OCI-LY7 (cell line): ENCODE measurements around the gene SMURF1. TPM values are rescaled to one million over a fixed set of nuclear protein-coding genes. Genes with fewer than 3 reads are reported as not detected.

Experiments used
- BruUV-seq: library from RNA; stranded (reverse); fragments of 400-500 nt; replicated peaks from 2 replicates; lab custom pipeline; 2021; lab: Mats Ljungman, UMichigan
- CTCF ChIA-PET: fragments of 300-600 bp; sonication (Branson Sonifier 250); formaldehyde crosslinking; loops from one replicate; lab custom pipeline; 2022; ENCODE audit warnings: antibody characterized with exemption; ENCODE audit not compliant: unreplicated experiment; lab: Charles Lee
- POLR2A ChIA-PET: fragments of 300-600 bp; sonication (Branson Sonifier 250); formaldehyde crosslinking; loops from one replicate; lab custom pipeline; 2022; ENCODE audit warnings: antibody characterized with exemption; lab: Charles Lee
- DNase-seq: peaks from one replicate; pipeline ENCODE4 v3.0.0-alpha.2; 2015; ENCODE audit warnings: low spot score
- H2AFZ ChIP-seq: fragments of 200-600 bp; sonication (generic), shearing (Covaris generic); 2 replicates; pipeline ENCODE4 v1.6.1; 2014; ENCODE audit warnings: mild to moderate bottlenecking, antibody characterized with exemption, low read length, moderate library complexity
- H3K27ac ChIP-seq: fragments of 200-600 bp; sonication (generic); 2 replicates; pipeline ENCODE4 v1.5.1; 2014; ENCODE audit warnings: mixed run types, low read depth, mild to moderate bottlenecking, moderate library complexity, low read length, inconsistent platforms; ENCODE audit not compliant: poor library complexity, severe bottlenecking
- H3K36me3 ChIP-seq: fragments of 200-600 bp; sonication (generic); 2 replicates; pipeline ENCODE4 v1.6.1; 2014; ENCODE audit warnings: mild to moderate bottlenecking, antibody characterized with exemption, low read length, moderate library complexity, mixed read lengths; ENCODE audit not compliant: insufficient read depth
- H3K4me1 ChIP-seq: fragments of 200-600 bp; sonication (generic); 2 replicates; pipeline ENCODE4 v1.5.1; 2014; ENCODE audit warnings: mild to moderate bottlenecking, low read length; ENCODE audit not compliant: insufficient read depth, poor library complexity, severe bottlenecking
- H3K4me2 ChIP-seq: fragments of 200-600 bp; sonication (generic); 2 replicates; pipeline ENCODE4 v1.6.1; 2014; ENCODE audit warnings: mild to moderate bottlenecking, low read length
- H3K4me3 ChIP-seq: fragments of 200-600 bp; sonication (generic); 2 replicates; pipeline ENCODE4 v1.5.1; 2014; ENCODE audit warnings: mild to moderate bottlenecking, low read depth, low read length; ENCODE audit not compliant: poor library complexity, severe bottlenecking
- H3K79me2 ChIP-seq: fragments of 200-600 bp; sonication (generic); 2 replicates; pipeline ENCODE4 v1.6.1; 2016; ENCODE audit warnings: low read depth, mild to moderate bottlenecking, low read length, moderate library complexity, mixed read lengths; ENCODE audit not compliant: insufficient read depth
- H3K9me2 ChIP-seq: fragments of 200-600 bp; sonication (generic); 2 replicates; pipeline ENCODE4 v1.6.1; 2016; ENCODE audit warnings: mild to moderate bottlenecking, low read length, mixed read lengths; ENCODE audit not compliant: insufficient read depth
- H3K9me3 ChIP-seq: fragments of 200-600 bp; sonication (generic); 2 replicates; pipeline ENCODE4 v1.6.1; 2014; ENCODE audit warnings: mild to moderate bottlenecking, mixed run types, low read length, mixed read lengths
- H4K20me1 ChIP-seq: fragments of 200-600 bp; sonication (generic); 2 replicates; pipeline ENCODE4 v1.6.1; 2014; ENCODE audit warnings: mild to moderate bottlenecking, antibody characterized with exemption, low read length, moderate library complexity, mixed read lengths; ENCODE audit not compliant: insufficient read depth
- CTCF ChIP-seq: fragments of 200-600 bp; sonication (generic); conservative IDR thresholded peaks from 2 replicates; pipeline ENCODE4 v1.5.1; 2014; ENCODE audit warnings: mild to moderate bottlenecking, antibody characterized with exemption, low read length, moderate library complexity, mixed read lengths
- EZH2phosphoT487 ChIP-seq: fragments of 200-600 bp; sonication (generic); IDR thresholded peaks from 2 replicates; pipeline ENCODE4 v1.6.1; 2018; ENCODE audit warnings: low read depth, borderline replicate concordance, mild to moderate bottlenecking, mixed run types, antibody characterized with exemption, low read length, moderate library complexity, mixed read lengths
- intact Hi-C: fragments of 100-400 bp; cut with micrococcal nuclease; formaldehyde crosslinking; loops from one replicate; pipeline ENCODE4 v1.10.0; 2022; ENCODE audit not compliant: unreplicated experiment
- total RNA-seq, 2 experiments: library from RNA; depleted of rRNA in 1 of 2; stranded (reverse); fragments of >200 nt in 1 of 2; shearing (Covaris generic) in 1 of 2; gene quantifications; 2 replicates each; pipeline ENCODE4 v1.2.3, GENCODE V29; 2014 to 2022

The SMURF1 gene
- total RNA-seq, 2 experiments from 2014 or later = 11.5 to 17.8 TPM

- H3K4me2 ChIP-seq = no peak overlapping the region
- H3K36me3 ChIP-seq = no peaks in the 10 kb centered on the region
- CTCF ChIA-PET = no interaction called here
- H4K20me1 ChIP-seq = no peaks in the 10 kb centered on the region
- H3K79me2 ChIP-seq = no peaks in the 10 kb centered on the region
- BruUV-seq = no TSS peak
- H3K9me3 ChIP-seq = no peaks in the 10 kb centered on the region
- H3K4me1 ChIP-seq = no peaks in the 10 kb centered on the region
- no peak overlapping the region for H2AFZ ChIP-seq
- DNase-seq = no peak
- H3K4me3 ChIP-seq = no peak overlapping the region
- H3K9me2 ChIP-seq = no peaks in the 10 kb centered on the region
- no peak for TF ChIP-seq EZH2phosphoT487
- TF ChIP-seq CTCF = no peak
- H3K27ac ChIP-seq = no peak overlapping the region
- POLR2A ChIA-PET = interaction anchor here (0.6 to 0.7 kb wide), 2 partner anchors 660 to 1579 kb away, joined by 3 to 4 read pairs; no protein-coding TSS in a partner anchor
- intact Hi-C loops = no loop called here
Observed at GRCh38 chr7:99173787-99174186, 29.9 kb upstream of the SMURF1 start.

DNA sequence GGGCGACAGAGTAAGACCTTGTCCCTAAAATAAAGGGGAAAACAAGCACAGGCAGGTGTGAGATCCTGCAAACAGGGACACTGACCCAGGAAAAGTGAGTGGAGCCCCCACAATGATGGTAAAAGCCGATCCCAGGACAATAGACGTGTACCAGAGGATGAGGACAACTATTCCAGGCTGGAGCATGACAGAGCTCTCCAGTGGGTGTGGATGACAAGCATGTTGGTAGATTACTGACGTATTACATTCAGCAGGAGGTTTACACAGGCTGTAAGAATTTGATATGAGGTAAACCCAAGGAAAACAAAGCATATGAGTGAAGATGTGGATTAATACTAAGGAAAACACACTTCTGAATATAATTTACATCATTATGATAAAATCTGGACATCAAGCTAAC is 27.8 kb upstream of the SMURF1 start:
- no peak for DNase-seq
- Histone ChIP-seq H3K4me1 (no peaks in the 10 kb centered on the region), H2AFZ (no peak overlapping the region), H3K9me2 (no peaks in the 10 kb centered on the region), H3K9me3 (no peaks in the 10 kb centered on the region), H3K4me3 (no peak overlapping the region), H4K20me1 (no peaks in the 10 kb centered on the region), H3K79me2 (no peaks in the 10 kb centered on the region), H3K4me2 (no peak overlapping the region), H3K36me3 (no peaks in the 10 kb centered on the region), H3K27ac (no peak overlapping the region)
- no TSS peak for BruUV-seq
- ChIA-PET CTCF (no interaction called here), POLR2A (no interaction called here)
- TF ChIP-seq EZH2phosphoT487 (no peak), CTCF (no peak)
- intact Hi-C loops = no loop called here

- H3K4me1 ChIP-seq = no peaks in the 10 kb centered on the region
- H3K36me3 ChIP-seq = no peaks in the 10 kb centered on the region
- H2AFZ ChIP-seq = no peak overlapping the region
- no TSS peak for BruUV-seq
- no peaks in the 10 kb centered on the region for H4K20me1 ChIP-seq
- POLR2A ChIA-PET = no interaction called here
- H3K4me3 ChIP-seq = no peak overlapping the region
- TF ChIP-seq EZH2phosphoT487 (no peak), CTCF (no peak)
- CTCF ChIA-PET = no interaction called here
- DNase-seq = no peak
- no peaks in the 10 kb centered on the region for H3K9me3 ChIP-seq
- H3K9me2 ChIP-seq = no peaks in the 10 kb centered on the region
- H3K79me2 ChIP-seq = no peaks in the 10 kb centered on the region
- no peak overlapping the region for H3K4me2 ChIP-seq
- intact Hi-C loops = no loop called here
- H3K27ac ChIP-seq = no peak overlapping the region
Observed at GRCh38 chr7:99170730-99171074, 26.8 kb upstream of the SMURF1 start.
